Liver (tissue), 9 donors: ENCODE measurements around the gene INPP5K. TPM values are rescaled to one million over a fixed set of nuclear protein-coding genes. Genes with fewer than 3 reads are reported as not detected.

ENCODE experiments used
- DNase-seq: peaks from one replicate; pipeline ENCODE4 v3.0.0-alpha.2; 2017; ENCODE audit warnings: low spot score
- H3K27ac ChIP-seq, 2 donors: one replicate each; pipeline ENCODE4 v1.7.0; 2013; ENCODE audit warnings: inconsistent platforms in 2 of 2, low read length in 2 of 2, control low read depth in 1 of 2, low read depth in 1 of 2, mild to moderate bottlenecking in 1 of 2
- H3K27me3 ChIP-seq, 4 donors: one replicate each; pipeline versions ENCODE4 v1.6.1 to v1.7.0; 2013; ENCODE audit warnings: low read length in 3 of 4, inconsistent platforms in 1 of 4, mild to moderate bottlenecking in 1 of 4, moderate library complexity in 1 of 4; ENCODE audit not compliant: control insufficient read depth in 4 of 4, insufficient read depth in 4 of 4
- H3K36me3 ChIP-seq, 4 donors: one replicate each; pipeline versions ENCODE4 v1.6.1 to v1.7.0; 2013; ENCODE audit warnings: low read length in 3 of 4, mild to moderate bottlenecking in 3 of 4, low read depth in 1 of 4, moderate library complexity in 1 of 4; ENCODE audit not compliant: control insufficient read depth in 4 of 4, insufficient read depth in 3 of 4
- H3K4me1 ChIP-seq, 4 donors: one replicate each; pipeline versions ENCODE4 v1.6.1 to v1.7.0; 2013; ENCODE audit warnings: low read length in 3 of 4, mild to moderate bottlenecking in 3 of 4, moderate library complexity in 1 of 4; ENCODE audit not compliant: control insufficient read depth in 4 of 4, insufficient read depth in 4 of 4
- H3K4me3 ChIP-seq, 3 donors: one replicate each; pipeline versions ENCODE4 v1.6.1 to v1.7.0; 2013; ENCODE audit warnings: low read length in 3 of 3, control low read depth in 1 of 3, low read depth in 1 of 3, mild to moderate bottlenecking in 1 of 3
- H3K9ac ChIP-seq, 2 donors: one replicate each; pipeline ENCODE4 v1.7.0; 2013; ENCODE audit warnings: low read length in 2 of 2, mild to moderate bottlenecking in 2 of 2, moderate library complexity in 2 of 2, control low read depth in 1 of 2, low read depth in 1 of 2
- H3K9me3 ChIP-seq, 4 donors: one replicate each; pipeline versions ENCODE4 v1.6.1 to v1.7.0; 2013; ENCODE audit warnings: low read length in 3 of 4; ENCODE audit not compliant: control insufficient read depth in 4 of 4
- ATF3 ChIP-seq: IDR thresholded peaks from 2 replicates; pipeline ENCODE4 v1.6.1; 2016; ENCODE audit warnings: antibody characterized with exemption
- CTCF ChIP-seq: fragments of 150-350 bp; IDR thresholded peaks from 2 replicates; pipeline ENCODE4 v1.5.1; 2017; ENCODE audit warnings: improper control_type of control experiment, low read depth, low read length; ENCODE audit not compliant: missing input control
- EGR1 ChIP-seq, 2 donors: IDR thresholded peaks; 2 replicates each; pipeline ENCODE4 v1.6.1; 2016 to 2018; ENCODE audit warnings: antibody characterized with exemption in 2 of 2, low read depth in 2 of 2
- FOXA1 ChIP-seq: IDR thresholded peaks from 2 replicates; pipeline ENCODE4 v1.6.1; 2016; ENCODE audit warnings: antibody characterized with exemption
- FOXA2 ChIP-seq: IDR thresholded peaks from 2 replicates; pipeline ENCODE4 v1.6.1; 2016; ENCODE audit warnings: antibody characterized with exemption
- GABPA ChIP-seq, 2 donors: IDR thresholded peaks in 1 of 2; conservative IDR thresholded peaks in 1 of 2; 2 replicates each; pipeline ENCODE4 v1.6.1; 2016; ENCODE audit warnings: antibody characterized with exemption in 2 of 2, mild to moderate bottlenecking in 1 of 2, moderate library complexity in 1 of 2
- HNF4A ChIP-seq, 2 donors: conservative IDR thresholded peaks; 2 replicates each; pipeline ENCODE4 v1.6.1; 2016; ENCODE audit warnings: antibody characterized with exemption in 2 of 2, mild to moderate bottlenecking in 2 of 2
- HNF4G ChIP-seq: IDR thresholded peaks from 2 replicates; pipeline ENCODE4 v1.6.1; 2016; ENCODE audit warnings: antibody characterized with exemption
- JUND ChIP-seq, 2 donors: IDR thresholded peaks; 2 replicates each; pipeline ENCODE4 v1.6.1; 2016; ENCODE audit warnings: antibody characterized with exemption in 2 of 2
- MAX ChIP-seq: IDR thresholded peaks from 2 replicates; pipeline ENCODE4 v1.6.1; 2016; ENCODE audit warnings: antibody characterized with exemption
- NR2F2 ChIP-seq: IDR thresholded peaks from 2 replicates; pipeline ENCODE4 v1.6.1; 2016; ENCODE audit warnings: antibody characterized with exemption
- RAD21 ChIP-seq, 2 donors: IDR thresholded peaks; 2 replicates each; pipeline ENCODE4 v1.6.1; 2016; ENCODE audit warnings: antibody characterized with exemption in 2 of 2, mild to moderate bottlenecking in 2 of 2
- REST ChIP-seq: IDR thresholded peaks from 2 replicates; pipeline ENCODE4 v1.6.1; 2016; ENCODE audit warnings: antibody characterized with exemption, mild to moderate bottlenecking
- RXRA ChIP-seq, 2 donors: IDR thresholded peaks; 2 replicates each; pipeline ENCODE4 v1.6.1; 2017 to 2018; ENCODE audit warnings: antibody characterized with exemption in 2 of 2, mild to moderate bottlenecking in 1 of 2
- SP1 ChIP-seq: IDR thresholded peaks from 2 replicates; pipeline ENCODE4 v1.6.1; 2018; ENCODE audit warnings: antibody characterized with exemption, mild to moderate bottlenecking
- TAF1 ChIP-seq: conservative IDR thresholded peaks from 2 replicates; pipeline ENCODE4 v1.6.1; 2016; ENCODE audit warnings: antibody characterized with exemption, mild to moderate bottlenecking
- YY1 ChIP-seq: IDR thresholded peaks from 2 replicates; pipeline ENCODE4 v1.6.1; 2016; ENCODE audit warnings: antibody characterized with exemption, mild to moderate bottlenecking
- ZBTB33 ChIP-seq: IDR thresholded peaks from 2 replicates; pipeline ENCODE4 v1.6.1; 2016; ENCODE audit warnings: antibody characterized with exemption
- WGBS: extraction: QIAGEN DNeasy Blood & Tissue Kit; methylation state at CpG from one replicate; pipeline ENCODE4 v1.1.7; 2013; 5-methylcytosine and 5-hydroxymethylcytosine counted together
- polyA plus RNA-seq, 2 donors: library from polyadenylated mRNA; stranded (reverse) in 1 of 2; unstranded in 1 of 2; fragments of 200-250 nt in 1 of 2; fragments of >200 nt in 1 of 2; fragmentation: Nextera tagmentation in 1 of 2; extraction: Ambion mirVana in 1 of 2; gene quantifications; one replicate each; pipeline versions ENCODE4 v1.2.1 to v1.2.3, GENCODE V29; 2013 to 2015
- total RNA-seq, 2 donors: library from RNA; depleted of rRNA; stranded (reverse); fragments of >200 nt; gene quantifications; one replicate each; pipeline ENCODE4 v1.2.3, GENCODE V29; 2014
- donor health status: healthy.
- donor health status: healthy.
- donor health status: healthy.
- donor health status: healthy.
- donor health status: healthy.

Gene INPP5K
- total and polyA plus RNA-seq, 4 donors, result 9.9 to 47.1 (median 15.9) TPM

GRCh38 chr17:1449412-1449967, 66.9 kb downstream of the INPP5K start:
- WGBS, result 81% methylated on average over 5 of the region's 5 CpGs
- no peak for DNase-seq
- no peak overlapping the region for H3K27ac ChIP-seq
- TF ChIP-seq GABPA (IDR thresholded peaks at IDR 0.05 in 1 of 2, conservative IDR thresholded peaks at IDR 0.05 in 1 of 2), result no peak
- no peak for TF ChIP-seq CTCF
- TF ChIP-seq JUND (IDR thresholded peaks at IDR 0.05), result no peak
- no peak for TF ChIP-seq TAF1
- TF ChIP-seq HNF4G, result no peak
- TF ChIP-seq FOXA2, result no peak
- TF ChIP-seq NR2F2, result no peak
- no peak for TF ChIP-seq SP1
- no peak for TF ChIP-seq RXRA (IDR thresholded peaks at IDR 0.05)
- no peak for TF ChIP-seq MAX
- no peak for TF ChIP-seq YY1
- no peak for TF ChIP-seq HNF4A (conservative IDR thresholded peaks at IDR 0.05)
- no peak for TF ChIP-seq ATF3
- no peak for TF ChIP-seq REST
- no peak for TF ChIP-seq FOXA1
- no peak for TF ChIP-seq RAD21 (IDR thresholded peaks at IDR 0.05)
- TF ChIP-seq ZBTB33, result no peak
- no peak for TF ChIP-seq EGR1 (IDR thresholded peaks at IDR 0.05; ENCODE audit: low read depth in 2 of 2)
- no peak overlapping the region for H3K9ac ChIP-seq
- H3K4me1 ChIP-seq, result peaks cover under 1 to 19% (median 7%) of the 10 kb centered on the region in 4 donors
- H3K9me3 ChIP-seq, result no peaks in the 10 kb centered on the region
- peaks cover 0 to 4% (median 1%) of the 10 kb centered on the region in 4 donors for H3K36me3 ChIP-seq
- no peaks in the 10 kb centered on the region for H3K27me3 ChIP-seq
- H3K4me3 ChIP-seq, result no peak overlapping the region
